ENCODE results near the gene TMEM40.
"Not testable (repeated sequence)": the region's sequence is repeated elsewhere in the genome, so short reads cannot be mapped to it uniquely, and the experiment has no call there.

Gene TMEM40

DNA sequence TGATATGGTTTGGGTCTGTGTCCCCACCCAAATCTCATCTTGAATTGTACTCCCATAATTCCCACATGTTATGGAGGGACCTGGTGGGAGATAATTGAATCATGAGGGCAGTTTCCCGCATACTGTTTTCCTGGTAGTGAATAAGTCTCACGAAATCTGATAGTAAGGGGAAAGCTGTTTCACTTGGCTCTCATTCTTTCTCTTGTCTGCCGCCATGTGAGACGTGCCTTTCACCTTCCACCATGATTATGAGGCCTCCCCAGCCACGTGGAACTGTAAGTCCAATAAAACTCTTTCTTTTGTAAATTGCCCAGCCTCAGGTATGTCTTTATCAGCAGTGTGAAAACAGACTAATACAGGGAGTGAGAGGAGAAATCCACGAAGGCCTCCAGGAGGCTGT is 16.9 kb upstream of the TMEM40 start:
- not testable (repeated sequence) for DNase-seq (ENCODE audit: low read depth in 2 of 2)

DNA sequence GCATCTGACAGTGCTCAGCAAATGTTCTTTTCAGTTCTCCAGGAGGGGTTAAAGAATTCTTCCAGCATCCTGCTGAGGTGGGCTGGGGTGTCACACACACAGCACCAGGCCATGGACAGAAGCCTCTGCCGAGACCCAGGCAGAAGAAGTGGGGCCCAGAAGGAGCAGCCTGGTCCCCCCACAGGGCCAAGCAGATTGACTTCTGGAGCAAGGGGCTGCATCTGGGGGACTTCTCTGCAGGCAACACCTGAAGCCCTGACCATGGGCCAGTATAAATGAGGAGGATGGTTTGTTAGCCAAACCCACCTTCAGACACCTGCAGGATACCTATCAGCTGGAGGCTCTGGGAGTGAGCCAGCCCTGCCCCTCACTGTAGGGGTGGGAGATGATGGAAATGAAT is 16.2 kb upstream of the TMEM40 start:
- DNase-seq (ENCODE audit: low read depth in 2 of 2), result no peak

DNA sequence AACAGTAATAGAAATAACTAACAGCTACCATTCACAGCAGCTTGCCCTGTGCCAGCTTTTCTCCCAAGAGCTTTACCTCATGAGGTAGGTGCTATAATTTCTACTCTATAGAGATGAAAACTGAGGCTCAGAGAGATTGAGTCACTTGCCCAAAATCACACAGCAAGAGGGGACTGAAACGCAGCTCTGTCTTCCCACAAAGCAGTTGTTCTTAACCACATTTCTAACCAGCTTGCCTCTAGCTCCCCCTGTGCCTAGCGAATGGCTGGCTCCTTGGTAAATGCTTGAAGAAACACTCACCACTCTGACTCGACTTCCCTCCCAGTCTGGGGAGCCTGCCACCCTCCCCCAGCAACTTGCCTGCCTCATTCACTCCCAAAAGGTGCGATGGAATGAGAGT is 15.6 kb upstream of the TMEM40 start:
- no peak for DNase-seq (ENCODE audit: low read depth in 2 of 2)

DNA sequence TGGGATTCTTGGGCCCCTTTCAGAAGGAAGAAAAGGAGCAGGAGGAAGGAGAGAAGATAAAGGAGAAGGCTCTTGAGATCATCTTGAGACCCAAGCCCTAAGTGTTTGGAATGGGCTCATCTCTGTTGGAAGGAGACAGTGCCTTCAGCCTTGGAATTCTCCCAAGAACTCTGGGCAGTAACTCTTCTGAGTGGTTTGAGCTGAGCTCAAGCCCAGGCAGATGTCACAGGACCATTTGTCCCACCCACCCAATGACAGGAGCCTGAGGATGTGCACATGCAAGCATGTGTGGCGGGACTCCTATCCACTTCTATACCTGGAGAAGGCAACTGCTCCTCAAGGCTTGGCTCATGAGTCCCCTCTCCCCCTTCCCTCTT is 14.6 kb upstream of the TMEM40 start:
- DNase-seq (ENCODE audit: low read depth in 2 of 2), result no peak

DNA sequence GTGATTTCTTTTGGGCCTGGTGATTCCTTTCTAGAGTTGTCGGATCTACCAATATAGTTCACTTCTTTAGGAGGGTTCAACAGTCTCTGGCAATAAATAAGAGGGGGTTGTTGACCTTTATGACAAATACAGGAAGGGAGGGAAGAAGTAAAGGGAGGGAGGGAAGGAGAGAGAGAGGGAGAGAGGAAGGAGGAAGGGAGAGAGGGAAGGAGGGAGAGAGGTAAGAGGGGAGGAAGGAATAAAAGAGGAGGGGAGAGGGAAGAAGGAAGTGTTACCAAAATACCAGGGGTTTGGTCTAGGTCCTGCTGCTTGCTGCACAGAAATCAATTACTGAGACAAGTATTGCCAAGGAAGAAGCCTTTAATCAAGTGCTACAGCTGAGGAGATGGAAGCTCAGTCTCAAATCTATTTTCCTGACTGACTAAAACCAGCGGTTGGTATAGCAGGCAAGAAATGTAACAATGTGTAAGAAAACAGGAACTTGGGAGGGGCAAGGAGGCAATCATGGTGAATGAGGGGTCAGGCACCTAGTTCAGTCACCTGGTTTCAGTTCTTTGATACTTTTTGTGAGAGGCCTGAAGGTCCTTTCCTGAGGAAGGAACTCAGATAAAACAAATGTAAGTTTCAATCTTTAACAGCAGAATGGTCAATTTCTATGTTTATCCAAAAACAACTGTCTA is 14.1 kb upstream of the TMEM40 start:
- DNase-seq (ENCODE audit: low read depth in 2 of 2), result no peak

DNA sequence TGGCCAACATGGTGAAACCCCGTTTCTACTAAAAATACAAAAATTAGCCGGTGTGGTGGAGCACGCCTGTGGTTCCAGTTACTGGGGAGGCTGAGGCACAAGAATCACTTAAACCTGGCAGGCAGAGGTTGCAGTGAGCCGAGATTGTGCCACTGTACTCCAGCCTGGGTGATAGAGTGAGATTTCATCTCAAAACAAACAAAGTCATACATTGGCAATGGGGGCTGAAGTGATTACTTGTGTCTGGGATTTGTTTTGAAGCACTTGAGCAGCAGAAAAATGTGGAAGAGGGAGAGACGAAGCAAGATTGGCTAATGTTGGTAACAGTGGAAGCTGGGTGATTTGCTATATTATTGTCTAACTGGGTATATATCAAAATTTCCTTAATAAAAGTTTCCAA is 13.4 kb upstream of the TMEM40 start:
- DNase-seq (ENCODE audit: low read depth in 2 of 2), result no peak

DNA sequence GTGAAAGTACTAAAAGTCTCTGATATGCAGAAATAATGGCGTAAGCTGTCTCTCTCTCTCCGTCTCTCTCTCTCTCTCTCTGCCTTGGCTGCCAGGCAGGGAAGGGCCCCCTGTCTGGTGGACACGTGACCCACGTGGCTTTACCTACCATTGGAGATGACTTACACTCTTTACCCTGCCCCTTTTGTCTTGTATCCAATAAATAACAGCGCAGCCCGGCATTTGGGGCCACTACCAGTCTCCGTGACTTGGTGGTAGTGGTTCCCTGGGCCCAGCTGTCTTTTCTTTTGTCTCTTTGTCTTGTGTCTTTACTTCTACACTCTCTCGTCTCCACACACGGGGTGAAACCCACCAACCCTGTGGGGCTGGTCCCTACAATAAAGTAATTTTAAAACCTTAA is 12.2 kb upstream of the TMEM40 start:
- no peak for DNase-seq (ENCODE audit: low read depth in 2 of 2)

DNA sequence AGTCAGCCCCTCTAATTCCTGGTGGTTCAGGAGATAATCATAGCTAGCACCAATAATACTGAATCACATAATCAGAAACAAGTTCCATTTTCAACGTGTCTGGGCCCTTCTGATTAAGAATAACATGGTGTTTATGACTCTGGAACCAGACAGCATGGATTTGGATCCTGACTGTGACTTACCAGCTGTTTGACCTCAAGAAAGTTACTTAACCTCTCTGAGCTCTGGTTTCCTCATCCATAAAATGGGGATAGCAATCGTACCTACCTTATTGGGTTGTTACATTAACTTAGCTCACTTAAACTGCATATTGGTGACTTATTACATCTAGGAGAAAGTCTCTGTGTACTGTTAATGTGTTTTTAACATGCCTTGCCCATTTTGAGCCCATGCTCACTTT is 10.7 kb upstream of the TMEM40 start:
- DNase-seq (ENCODE audit: low read depth in 2 of 2), result no peak

DNA sequence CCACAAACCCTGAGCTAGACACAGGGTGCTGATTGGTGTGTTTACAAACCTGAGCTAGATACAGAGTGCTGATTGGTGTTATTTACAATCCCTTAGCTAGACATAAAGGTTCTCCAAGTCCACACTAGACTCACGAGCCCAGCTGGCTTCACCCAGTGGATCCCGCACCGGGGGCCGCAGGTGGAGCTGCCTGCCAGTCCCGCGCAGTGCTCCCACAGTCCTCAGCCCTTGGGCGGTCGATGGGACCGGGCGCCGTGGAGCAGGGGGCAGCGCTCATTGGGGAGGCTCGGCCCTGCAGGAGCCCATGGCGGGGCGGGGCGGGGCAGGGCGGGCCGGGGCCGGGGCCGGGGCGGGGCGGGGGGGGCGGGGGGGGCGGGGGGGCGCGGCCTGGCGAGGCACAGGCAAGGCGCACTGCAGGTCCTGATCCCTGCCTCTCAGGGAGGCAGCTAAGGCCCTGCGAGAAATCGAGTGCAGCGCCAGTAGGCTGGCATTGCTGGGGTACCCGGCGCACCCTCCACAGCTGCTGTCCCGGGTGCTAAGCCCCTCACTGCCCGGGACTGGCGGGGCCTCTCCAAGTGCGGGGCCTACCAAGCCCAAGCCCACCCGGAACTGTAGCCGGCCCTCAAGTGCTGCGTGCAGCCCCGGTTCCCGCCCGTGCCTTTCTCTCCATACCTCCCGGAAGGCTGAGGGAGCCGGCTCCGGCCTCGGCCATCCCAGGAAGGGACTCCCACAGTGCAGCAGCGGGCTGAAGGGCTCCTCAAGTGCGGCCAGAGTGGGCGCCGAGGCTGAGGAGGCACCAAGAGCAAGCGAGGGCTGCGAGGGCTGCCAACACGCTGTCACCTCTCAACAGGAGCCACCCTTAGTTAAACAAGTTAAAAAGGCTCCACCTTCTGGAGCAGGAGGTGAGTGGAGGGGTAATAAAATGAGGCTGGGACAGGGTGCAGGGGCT is 9.8 kb upstream of the TMEM40 start:
- DNase-seq (ENCODE audit: low read depth in 2 of 2), result no peak

DNA sequence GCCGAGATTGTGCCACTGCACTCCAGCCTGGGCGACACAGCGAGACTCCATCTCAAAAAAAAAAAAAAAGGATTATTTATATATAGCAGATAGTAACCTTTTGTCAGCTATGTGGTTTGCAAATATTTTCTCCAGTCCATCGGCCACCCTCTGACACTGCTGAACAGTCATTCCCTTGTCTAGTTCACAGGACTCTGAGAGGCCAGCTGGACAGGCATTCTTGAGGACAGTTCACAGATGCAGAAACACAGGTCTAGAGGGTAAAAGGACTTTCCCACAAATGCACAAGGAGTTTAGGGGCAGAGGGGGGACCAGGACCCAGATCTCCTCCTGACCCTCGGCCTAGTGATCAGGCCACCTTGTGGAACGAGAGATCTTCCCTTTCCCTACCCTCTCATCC is 7.5 kb upstream of the TMEM40 start:
- no peak for DNase-seq (ENCODE audit: low read depth in 2 of 2)

DNA sequence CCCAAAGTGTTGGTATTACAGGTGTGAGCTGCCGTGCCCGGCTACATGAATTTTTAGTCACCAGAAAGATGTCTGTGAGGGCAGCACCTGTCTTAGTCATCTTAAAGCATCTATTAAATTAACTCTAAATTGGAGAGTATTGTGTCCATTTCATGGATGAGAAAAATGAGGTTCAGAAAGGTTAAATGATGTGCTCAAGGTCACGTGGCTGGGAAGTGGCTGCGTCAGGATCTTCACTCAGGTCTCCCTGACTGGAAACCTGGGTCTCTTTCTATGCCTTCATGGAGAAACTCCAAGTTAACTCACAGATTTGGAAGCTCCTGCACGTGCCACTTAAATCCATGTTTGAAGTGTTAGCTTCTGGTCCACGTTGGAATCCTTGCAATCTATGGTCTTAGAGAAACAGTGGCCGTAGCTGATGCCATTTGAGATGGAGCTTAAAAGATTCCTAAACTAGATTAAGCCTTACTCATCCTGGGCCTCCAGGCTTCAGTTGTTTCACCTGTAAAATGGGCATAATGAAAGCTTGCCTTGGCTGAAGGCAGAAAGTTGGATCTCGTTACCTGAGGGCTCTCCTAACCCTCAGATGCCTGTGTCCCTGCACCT is 5.2 kb upstream of the TMEM40 start:
- DNase-seq (ENCODE audit: low read depth in 2 of 2), result no peak

DNA sequence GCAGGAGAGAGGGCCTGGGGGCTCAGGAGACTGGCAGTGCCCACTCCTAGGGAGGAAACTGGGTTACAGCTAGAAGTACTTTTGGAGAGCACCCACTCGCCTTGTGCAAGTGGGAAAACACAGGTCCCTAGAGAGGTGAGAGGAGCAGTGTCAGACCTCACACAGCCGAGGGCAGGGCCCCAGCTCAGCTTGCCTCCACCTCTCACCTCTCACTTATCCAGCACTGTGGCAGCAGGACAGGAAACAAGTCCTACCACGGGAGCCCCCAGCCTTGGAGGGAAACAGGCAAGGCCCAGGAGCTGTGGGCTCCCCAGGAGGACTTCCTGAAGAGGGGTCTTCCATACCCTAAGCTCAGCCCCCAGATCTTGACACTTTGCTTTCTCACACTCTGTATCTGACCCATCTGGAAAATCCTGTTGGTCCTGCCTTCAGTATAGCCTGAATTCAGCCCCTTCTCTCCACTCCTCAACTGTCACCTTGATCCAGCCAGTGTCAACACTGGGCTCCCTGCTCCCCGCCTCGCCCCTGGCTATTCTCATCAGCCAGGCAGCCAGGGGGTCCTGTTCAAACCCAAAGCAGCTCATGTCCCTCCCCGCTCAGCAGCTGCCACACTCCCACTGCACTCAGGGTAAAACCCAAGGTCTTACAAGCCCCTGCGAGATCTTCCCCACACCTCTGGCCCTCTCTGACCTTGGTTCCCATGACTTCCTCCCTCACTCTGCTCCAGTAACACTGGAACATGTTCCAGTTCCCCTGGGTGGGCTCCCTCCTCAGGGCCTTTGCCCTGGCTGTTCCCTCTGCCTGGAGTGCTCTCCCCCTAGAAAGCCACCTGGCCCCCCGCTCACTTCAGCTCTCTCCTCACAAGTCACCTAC is 870 bp upstream of the TMEM40 start:
- DNase-seq (ENCODE audit: low read depth in 2 of 2), result no peak

DNA sequence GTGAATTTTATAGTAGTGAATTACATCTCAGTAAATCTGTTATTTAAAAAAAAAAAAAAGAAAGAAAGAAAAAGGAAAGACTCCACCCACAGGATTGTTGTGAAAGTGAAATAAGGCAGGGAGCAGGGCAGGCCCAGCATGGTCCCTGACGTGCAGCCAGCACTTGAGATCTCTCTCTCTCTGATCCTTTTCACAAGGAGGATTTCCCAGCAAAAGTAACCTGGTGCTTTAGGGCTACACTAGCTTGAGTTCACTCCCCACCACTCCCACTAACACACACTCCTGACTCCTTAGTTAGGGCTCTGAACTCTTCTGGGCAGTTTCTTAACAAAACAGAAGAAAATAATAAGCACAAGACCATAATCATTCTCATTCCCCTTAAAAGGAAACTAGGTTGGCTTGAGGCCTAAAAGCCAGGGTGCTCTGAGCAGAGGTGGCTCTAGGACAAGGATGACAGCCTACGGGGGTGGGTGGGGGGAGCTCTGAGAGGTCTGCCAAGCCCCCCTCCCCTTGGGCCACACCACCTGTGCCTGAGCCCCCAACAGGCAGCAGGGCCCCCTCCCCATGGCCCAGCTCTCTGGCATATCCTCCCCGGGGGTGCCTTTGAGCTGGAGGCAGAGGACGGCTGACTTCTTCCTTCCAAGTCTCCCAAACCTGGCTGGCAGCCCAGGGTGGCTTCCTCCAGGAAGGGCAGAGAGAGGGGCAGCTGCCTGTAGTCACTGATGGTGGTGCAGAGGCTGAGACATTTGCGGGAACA is 856 bp downstream of the TMEM40 start:
- no peak for DNase-seq (ENCODE audit: low read depth in 2 of 2)

DNA sequence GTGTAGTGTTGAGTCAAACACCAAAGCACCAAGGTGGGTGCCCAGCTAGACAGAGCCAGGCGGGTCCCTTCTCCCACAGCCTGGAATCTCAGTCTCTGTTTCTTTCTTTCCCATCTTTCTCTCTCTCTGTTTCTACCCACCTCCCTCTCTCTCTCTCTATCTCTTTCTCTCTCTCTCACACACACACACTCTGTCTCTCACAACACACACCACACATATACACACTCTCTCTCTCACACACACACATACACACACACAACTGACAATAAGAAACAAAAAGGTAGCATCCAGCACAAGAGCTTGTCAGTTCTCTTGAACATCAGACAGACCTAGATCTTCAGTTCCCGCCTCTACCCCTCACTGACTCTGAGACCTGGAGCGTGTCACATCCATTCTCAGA is 2.4 kb downstream of the TMEM40 start:
- no peak for DNase-seq (ENCODE audit: low read depth in 2 of 2)

DNA sequence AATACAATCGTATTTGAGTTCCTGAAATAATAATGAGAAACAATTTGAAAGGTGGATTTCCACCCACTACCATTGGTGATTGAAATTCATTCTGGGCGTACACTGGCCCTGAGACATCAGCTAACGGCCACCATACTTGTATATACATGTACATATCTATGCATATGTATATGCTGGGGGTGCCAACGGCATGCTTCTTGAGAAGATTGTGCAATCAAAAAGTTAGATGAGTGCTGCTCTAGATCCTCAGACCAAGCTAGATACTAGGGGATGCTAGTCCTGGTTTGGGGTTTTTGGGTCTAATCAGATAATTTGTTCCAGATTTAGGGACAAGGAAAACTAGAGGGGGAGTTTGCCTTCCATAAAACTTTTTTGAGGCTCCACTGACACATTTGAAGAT is 2.9 kb downstream of the TMEM40 start:
- DNase-seq (ENCODE audit: low read depth in 2 of 2), result no peak

DNA sequence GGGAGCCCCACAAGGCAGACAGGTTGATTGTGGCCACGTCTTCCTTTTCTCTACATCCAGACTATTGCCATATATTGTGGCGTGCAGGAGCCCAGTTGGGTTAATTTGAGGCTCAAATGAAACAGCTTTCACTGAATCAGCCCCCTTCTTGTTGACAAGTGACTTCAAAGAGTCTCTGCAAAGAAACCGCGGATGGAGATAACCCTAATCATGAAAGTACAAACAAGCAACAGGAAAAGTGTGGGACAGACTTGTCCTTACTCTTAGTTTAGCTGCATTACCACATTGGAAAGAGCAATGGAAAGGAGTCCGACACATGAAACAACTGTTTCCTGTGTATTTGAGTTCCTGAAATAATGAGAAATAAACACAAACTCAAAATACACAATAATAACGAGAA is 3.3 kb downstream of the TMEM40 start:
- DNase-seq (ENCODE audit: low read depth in 2 of 2), result no peak

DNA sequence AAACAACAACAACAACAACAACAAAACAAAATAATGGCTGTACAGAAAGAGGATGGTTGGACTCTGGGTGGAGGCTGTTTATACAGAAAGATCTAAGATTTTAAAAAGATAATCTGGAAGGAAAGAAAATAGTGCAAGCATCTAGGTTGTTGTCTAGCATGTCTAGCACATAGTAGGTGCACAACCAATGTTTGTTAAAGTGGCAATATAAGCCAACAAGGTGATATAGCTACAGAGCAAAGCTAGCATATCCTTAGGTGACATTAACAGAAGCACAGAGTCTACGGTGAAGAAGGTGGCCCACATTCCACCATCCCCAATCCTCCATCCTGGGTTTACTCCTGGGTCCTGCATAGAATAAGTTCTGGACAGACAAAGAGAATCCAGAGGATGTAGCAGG is 4.7 kb downstream of the TMEM40 start:
- no peak for DNase-seq (ENCODE audit: low read depth in 2 of 2)

DNA sequence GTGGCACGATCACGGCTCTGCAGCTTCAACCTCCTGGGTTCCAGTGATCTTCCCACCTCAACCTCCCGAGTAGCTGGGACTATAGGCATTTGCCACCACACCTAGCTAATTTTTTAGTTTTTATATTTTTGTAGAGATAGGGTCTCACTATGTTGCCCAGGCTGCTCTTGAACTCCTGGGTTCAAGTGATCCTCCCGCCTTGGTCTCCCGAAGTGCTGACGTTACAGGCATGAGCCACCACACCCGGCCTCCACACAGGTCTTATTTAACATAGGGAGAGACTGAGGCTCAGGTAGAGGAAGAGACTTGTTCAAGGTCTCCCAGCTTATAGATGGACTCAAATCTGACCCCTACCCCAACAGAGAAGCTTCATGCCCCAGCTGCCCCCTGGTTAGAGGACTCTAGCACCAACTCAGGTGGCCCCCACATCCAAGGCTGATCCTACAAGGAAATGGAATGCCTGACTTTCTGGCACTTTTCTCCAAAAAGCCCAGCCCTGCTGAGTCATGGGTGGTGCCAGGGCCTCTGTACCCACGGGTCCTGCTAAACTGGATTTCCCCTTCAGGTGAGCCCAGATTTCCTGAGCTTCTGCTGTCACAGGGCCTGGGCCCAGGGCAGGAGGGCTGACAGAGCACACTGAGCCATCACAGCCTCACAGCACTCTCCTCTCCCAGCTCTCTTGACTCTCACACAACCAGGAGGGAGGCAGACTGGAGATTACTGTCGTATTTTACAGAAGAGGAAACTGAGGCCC is 5.6 kb downstream of the TMEM40 start:
- DNase-seq (ENCODE audit: low read depth in 2 of 2), result no peak

DNA sequence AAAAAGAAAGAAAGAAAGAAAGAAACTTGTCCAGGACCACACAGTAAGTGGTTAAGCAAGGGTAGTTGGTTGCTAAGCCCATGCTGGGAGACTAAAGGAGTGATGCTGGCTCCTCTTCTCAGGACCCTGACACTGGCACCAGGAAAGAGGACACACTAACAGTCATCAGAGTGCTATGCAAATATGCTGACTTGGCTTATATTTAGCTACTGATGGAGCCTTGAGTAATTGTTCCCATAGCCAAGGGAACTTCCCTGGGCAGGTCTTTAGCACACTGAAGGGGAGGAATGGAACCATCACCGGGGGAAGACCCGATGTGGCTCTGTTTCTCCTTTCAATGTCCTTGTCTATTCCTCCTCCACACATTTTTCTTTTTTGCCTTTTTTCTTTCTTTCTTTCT is 6.2 kb downstream of the TMEM40 start:
- DNase-seq (ENCODE audit: low read depth in 2 of 2), result no peak

DNA sequence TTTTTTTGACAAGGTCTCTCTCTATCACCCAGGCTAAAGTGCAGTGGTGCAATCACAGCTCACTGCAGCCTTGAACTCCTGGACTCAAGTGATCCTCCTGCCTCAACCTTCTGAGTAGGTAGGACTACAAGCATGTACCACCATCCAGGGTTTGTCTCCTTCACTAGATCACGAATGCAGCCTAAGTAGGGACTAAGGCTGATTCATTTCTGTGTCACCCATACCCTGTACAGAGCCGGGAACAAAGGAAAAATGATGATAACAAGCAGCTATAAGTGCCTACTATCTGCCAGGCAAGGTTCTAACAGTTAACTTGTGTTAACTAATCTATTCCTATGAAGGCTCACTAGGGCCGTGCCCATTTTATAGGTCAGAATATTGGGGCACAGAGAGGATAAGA is 7.0 kb downstream of the TMEM40 start:
- DNase-seq (ENCODE audit: low read depth in 2 of 2), result no peak

DNA sequence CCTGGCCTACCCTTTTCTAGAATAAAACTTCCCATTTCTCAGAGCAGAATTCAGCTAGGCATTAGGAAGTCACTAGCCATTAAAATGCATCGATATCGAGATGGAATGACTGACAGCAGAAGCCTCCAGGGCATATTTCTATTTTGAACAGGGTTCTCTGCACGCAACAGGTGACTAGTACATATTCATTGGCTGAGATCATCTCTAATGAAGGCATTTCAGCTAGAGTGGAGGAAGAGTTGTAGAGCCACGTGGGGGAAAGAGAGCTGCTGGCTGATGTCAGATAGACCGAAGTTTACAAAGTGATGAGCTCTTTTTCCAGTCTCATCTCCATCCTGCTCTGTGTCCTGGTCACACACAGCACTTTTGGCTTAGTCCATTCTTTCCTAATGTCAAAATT is 7.5 kb downstream of the TMEM40 start:
- DNase-seq (ENCODE audit: low read depth in 2 of 2), result no peak
